Vagina (tissue), 2 donors: ENCODE results near the gene FGF3.

Source experiments
- CTCF ChIP-seq, 3 experiments: fragments of 450-650 bp in 2 of 3; fragments of 200-600 bp in 1 of 3; sonication (generic) in 1 of 3; IDR thresholded peaks; one replicate each; pipeline ENCODE4 v1.5.1; 2017 to 2019; ENCODE audit warnings: antibody characterized with exemption in 3 of 3, mild to moderate bottlenecking in 2 of 3, moderate library complexity in 2 of 3
- POLR2A ChIP-seq, 2 donors: fragments of 450-650 bp; IDR thresholded peaks; one replicate each; pipeline ENCODE4 v1.6.1; 2017; ENCODE audit warnings: antibody characterized with exemption in 2 of 2, mild to moderate bottlenecking in 2 of 2, moderate library complexity in 2 of 2
- POLR2AphosphoS5 ChIP-seq, 2 donors: sonication (generic); formaldehyde crosslinking; IDR thresholded peaks; one replicate each; pipeline ENCODE4 v1.9.0; 2017; ENCODE audit warnings: antibody characterized with exemption in 2 of 2, mild to moderate bottlenecking in 2 of 2, low read depth in 1 of 2; ENCODE audit not compliant: insufficient read depth in 1 of 2

- TF ChIP-seq POLR2AphosphoS5 (IDR thresholded peaks at IDR 0.05; ENCODE audit: insufficient read depth in 1 of 2, low read depth in 1 of 2) (no peak), CTCF (IDR thresholded peaks at IDR 0.05) (no peak), POLR2A (IDR thresholded peaks at IDR 0.05) (no peak)
These were observed 47.8 kb downstream of the FGF3 start for GRCh38 chr11:69771466-69771865.
